Thyroid gland (tissue), 4 donors: ENCODE results near the gene TTC1. TPM values are rescaled to one million over a fixed set of nuclear protein-coding genes. Genes with fewer than 3 reads are reported as not detected.

Experiments
- DNase-seq, 2 donors: peaks; one replicate each; pipeline ENCODE4 v3.0.0-alpha.2; 2019
- H3K27ac ChIP-seq, 3 donors: fragments of 200-600 bp; sonication (generic); 1 replicate in 2 of 3; 2 replicates in 1 of 3; pipeline ENCODE4 v1.5.1; 2016 to 2019; ENCODE audit warnings: mild to moderate bottlenecking in 1 of 3, moderate library complexity in 1 of 3
- H3K27me3 ChIP-seq: fragments of 200-600 bp; sonication (generic); one replicate; pipeline ENCODE4 v1.5.1; 2019
- H3K36me3 ChIP-seq, 2 donors: fragments of 200-600 bp; sonication (generic); one replicate each; pipeline ENCODE4 v1.5.1; 2016 to 2019
- H3K4me1 ChIP-seq, 2 donors: fragments of 200-600 bp; sonication (generic); one replicate each; pipeline ENCODE4 v1.5.1; 2017 to 2019
- H3K4me3 ChIP-seq, 3 donors: fragments of 200-600 bp; sonication (generic); replicated peaks in 1 of 3; 1 replicate in 2 of 3; 2 replicates in 1 of 3; pipeline ENCODE4 v1.5.1; 2016; ENCODE audit warnings: mild to moderate bottlenecking in 1 of 3
- H3K9me3 ChIP-seq: fragments of 200-600 bp; sonication (generic); one replicate; pipeline ENCODE4 v1.5.1; 2017
- POLR2A ChIP-seq, 2 donors: fragments of 450-650 bp; IDR thresholded peaks; one replicate each; pipeline ENCODE4 v1.6.1; 2017; ENCODE audit warnings: antibody characterized with exemption in 2 of 2, mild to moderate bottlenecking in 2 of 2, moderate library complexity in 1 of 2
- WGBS, 2 donors: methylation state at CpG; one replicate each; pipeline ENCODE4 v1.1.5; 2017; 5-methylcytosine and 5-hydroxymethylcytosine counted together
- intact Hi-C: fragments of 100-400 bp; cut with DNase I; formaldehyde crosslinking; loops from one replicate; pipeline ENCODE4 v1.15.1; 2023
- total RNA-seq, 4 donors: library from RNA; depleted of rRNA; stranded (reverse); fragments of >200 nt; gene quantifications; one replicate each; pipeline ENCODE4 v1.2.3, GENCODE V29; 2016
- TF ChIP-seq, protein P1 (sequence below), 6 experiments: fragments of 200-600 bp in 3 of 6; fragments of 450-650 bp in 3 of 6; sonication (generic) in 3 of 6; IDR thresholded peaks; one replicate each; pipeline ENCODE4 v1.5.1; 2016 to 2019; ENCODE audit warnings: antibody characterized with exemption in 6 of 6, mild to moderate bottlenecking in 2 of 6, inconsistent platforms in 1 of 6, moderate library complexity in 1 of 6

TTC1 gene
- total RNA-seq, 4 donors from 2014 or later = 22.3 to 47.1 (median 36.5) TPM

DNA sequence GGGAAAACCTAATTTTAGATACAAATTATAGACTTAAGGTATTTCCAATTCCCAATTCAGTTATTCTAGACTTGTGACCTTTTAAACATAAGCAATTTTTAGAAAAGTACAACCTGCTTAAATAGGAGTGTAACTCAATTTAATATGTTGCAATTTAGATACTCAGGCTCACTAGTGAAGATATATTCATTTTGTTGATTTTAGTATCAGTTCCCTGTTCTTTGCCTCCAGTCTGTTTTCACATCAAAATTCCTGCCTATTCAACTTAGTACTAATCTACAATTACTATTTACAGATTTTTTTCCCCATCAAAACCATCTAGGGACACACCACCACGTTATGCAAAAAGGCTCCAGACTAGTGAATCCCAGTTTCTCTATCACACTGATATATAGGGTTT is 79.9 kb downstream of the TTC1 start:
- TF ChIP-seq POLR2A (IDR thresholded peaks at IDR 0.05) = no peak
- TF ChIP-seq, protein P1, sequence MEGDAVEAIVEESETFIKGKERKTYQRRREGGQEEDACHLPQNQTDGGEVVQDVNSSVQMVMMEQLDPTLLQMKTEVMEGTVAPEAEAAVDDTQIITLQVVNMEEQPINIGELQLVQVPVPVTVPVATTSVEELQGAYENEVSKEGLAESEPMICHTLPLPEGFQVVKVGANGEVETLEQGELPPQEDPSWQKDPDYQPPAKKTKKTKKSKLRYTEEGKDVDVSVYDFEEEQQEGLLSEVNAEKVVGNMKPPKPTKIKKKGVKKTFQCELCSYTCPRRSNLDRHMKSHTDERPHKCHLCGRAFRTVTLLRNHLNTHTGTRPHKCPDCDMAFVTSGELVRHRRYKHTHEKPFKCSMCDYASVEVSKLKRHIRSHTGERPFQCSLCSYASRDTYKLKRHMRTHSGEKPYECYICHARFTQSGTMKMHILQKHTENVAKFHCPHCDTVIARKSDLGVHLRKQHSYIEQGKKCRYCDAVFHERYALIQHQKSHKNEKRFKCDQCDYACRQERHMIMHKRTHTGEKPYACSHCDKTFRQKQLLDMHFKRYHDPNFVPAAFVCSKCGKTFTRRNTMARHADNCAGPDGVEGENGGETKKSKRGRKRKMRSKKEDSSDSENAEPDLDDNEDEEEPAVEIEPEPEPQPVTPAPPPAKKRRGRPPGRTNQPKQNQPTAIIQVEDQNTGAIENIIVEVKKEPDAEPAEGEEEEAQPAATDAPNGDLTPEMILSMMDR (IDR thresholded peaks at IDR 0.05) = no peak
- H3K27me3 ChIP-seq = no peaks in the 10 kb centered on the region
- peaks cover 13 to 16% of the 10 kb centered on the region in 2 donors for H3K36me3 ChIP-seq
- DNase-seq = no peak
- 78 to 82% methylated on average over 1 of the region's 1 CpG for WGBS, 2 donors
- peaks cover 0 to 11% of the 10 kb centered on the region in 2 donors for H3K4me1 ChIP-seq
- no peak overlapping the region for H3K4me3 ChIP-seq
- H3K9me3 ChIP-seq = no peaks in the 10 kb centered on the region
- intact Hi-C loops = no loop called here
- H3K27ac ChIP-seq = no peak overlapping the region

DNA sequence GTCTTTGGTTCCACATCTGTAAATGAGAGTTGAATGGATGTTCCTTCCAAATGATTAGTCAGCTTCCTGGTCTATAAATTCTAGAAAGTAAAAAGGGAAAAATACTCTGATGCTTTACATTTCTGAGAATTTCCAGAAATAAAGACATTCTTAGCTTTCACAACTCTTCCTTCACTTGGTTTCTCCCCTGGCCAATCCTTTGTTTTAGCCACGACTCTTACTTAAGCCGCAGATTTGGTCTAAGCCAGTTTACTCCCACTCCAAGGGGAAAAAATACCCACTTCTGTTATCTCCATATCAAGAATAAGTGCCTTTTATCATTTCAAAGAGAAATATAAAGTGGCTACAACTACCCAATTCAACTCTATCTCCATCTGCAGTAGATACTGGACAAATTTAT is 80.6 kb downstream of the TTC1 start:
- intact Hi-C loops = no loop called here
- H3K9me3 ChIP-seq = no peaks in the 10 kb centered on the region
- peaks cover 0 to 11% of the 10 kb centered on the region in 2 donors for H3K4me1 ChIP-seq
- H3K27me3 ChIP-seq = no peaks in the 10 kb centered on the region
- DNase-seq = no peak
- no peak overlapping the region for H3K27ac ChIP-seq
- H3K36me3 ChIP-seq = peaks cover 13 to 16% of the 10 kb centered on the region in 2 donors
- H3K4me3 ChIP-seq = no peak overlapping the region
- TF ChIP-seq, protein P1 (IDR thresholded peaks at IDR 0.05) = no peak
- no peak for TF ChIP-seq POLR2A (IDR thresholded peaks at IDR 0.05)
- WGBS, 2 donors = 53 to 65% methylated on average over 2 of the region's 2 CpGs

DNA sequence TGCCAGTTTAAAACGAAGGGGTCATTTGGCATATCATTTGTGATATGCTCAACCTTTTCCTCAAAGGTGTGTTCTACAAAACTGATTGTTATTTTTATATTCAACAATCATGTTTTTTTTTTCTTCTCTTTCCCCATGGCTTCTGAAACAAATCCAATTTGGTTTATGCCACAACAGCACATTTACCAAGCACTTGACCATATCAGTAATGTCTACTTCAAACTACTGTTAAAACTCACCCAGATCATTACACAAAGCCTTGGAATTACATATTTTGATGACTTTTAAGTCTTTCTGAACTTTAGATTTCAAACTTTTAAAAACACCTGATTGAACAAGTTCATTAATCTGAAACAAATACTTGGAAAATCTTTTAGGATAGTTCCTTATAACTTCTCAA is 81.1 kb downstream of the TTC1 start:
- H3K4me1 ChIP-seq = peaks cover 0 to 11% of the 10 kb centered on the region in 2 donors
- TF ChIP-seq, protein P1 (IDR thresholded peaks at IDR 0.05) = no peak
- no peak for TF ChIP-seq POLR2A (IDR thresholded peaks at IDR 0.05)
- intact Hi-C loops = no loop called here
- no peaks in the 10 kb centered on the region for H3K9me3 ChIP-seq
- no peak overlapping the region for H3K27ac ChIP-seq
- 71 to 79% methylated on average over 1 of the region's 1 CpG for WGBS, 2 donors
- peaks cover 13 to 16% of the 10 kb centered on the region in 2 donors for H3K36me3 ChIP-seq
- H3K27me3 ChIP-seq = no peaks in the 10 kb centered on the region
- DNase-seq = no peak
- no peak overlapping the region for H3K4me3 ChIP-seq

DNA sequence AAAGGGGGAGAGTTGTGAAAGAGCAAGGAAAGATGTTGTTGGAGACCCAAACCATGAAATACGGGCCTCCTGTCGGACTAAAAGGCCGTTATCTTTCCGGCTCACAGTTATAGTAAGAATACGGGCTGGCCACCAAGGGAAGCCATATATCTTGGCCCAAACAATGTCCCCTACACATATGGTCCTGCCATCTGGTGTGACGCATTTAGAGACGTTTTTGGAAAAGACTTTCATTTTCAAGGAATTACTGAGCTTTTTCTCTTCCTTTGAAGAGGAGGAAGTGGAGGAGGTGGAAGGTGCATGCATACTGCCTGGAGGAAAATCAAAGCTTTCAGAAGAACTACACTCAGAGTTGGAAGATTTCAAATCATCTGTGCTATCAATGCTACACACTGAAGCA is 83.6 kb downstream of the TTC1 start:
- no peaks in the 10 kb centered on the region for H3K9me3 ChIP-seq
- H3K27me3 ChIP-seq = no peaks in the 10 kb centered on the region
- TF ChIP-seq POLR2A (IDR thresholded peaks at IDR 0.05) = no peak
- TF ChIP-seq, protein P1 (IDR thresholded peaks at IDR 0.05) = no peak
- H3K4me3 ChIP-seq = no peak overlapping the region
- peaks cover 13 to 16% of the 10 kb centered on the region in 2 donors for H3K36me3 ChIP-seq
- WGBS, 2 donors = 95 to 96% methylated on average over 7 of the region's 7 CpGs
- H3K27ac ChIP-seq = no peak overlapping the region
- peaks cover 0 to 11% of the 10 kb centered on the region in 2 donors for H3K4me1 ChIP-seq
- intact Hi-C loops = no loop called here
- DNase-seq = no peak

DNA sequence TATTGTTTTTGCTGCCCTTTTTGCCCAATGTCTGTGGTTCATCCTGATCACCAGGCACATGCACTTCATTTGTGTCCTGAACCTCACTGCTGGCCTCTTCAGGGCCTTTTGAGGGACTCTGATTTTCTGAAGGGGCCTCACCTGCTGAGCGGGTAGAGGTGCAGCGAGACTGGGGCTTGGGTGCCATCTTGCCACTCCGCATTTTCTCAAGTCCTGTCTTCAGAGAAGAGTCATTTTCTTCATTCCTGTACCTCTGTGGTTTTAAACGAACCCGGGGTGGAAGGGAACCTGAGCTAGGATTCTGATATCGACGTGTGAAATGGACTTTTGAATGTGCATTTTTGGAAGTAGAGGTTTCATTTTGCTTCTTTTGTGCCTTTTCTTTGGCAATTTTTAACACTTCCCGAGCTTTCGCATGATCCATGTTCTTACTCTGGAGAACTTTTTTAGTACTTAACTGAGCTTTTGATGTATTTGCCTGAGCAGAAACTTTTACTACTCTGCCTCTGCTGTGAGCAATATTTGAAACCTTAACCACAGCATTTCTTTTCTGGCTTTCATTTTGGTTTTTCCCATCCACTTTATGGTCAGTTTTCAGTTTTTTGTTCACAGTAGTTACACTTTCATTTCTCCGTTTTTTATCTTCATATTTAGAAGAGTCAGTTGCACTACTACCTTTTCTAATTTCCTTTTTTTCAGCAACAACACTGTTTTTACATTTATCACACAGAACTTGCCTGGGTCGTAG is 84.2 kb downstream of the TTC1 start:
- Histone ChIP-seq H3K27me3 (no peaks in the 10 kb centered on the region), H3K4me1 (peaks cover 0 to 11% of the 10 kb centered on the region in 2 donors), H3K36me3 (peaks cover 13 to 16% of the 10 kb centered on the region in 2 donors), H3K27ac (no peak overlapping the region), H3K4me3 (no peak overlapping the region), H3K9me3 (no peaks in the 10 kb centered on the region)
- TF ChIP-seq POLR2A (IDR thresholded peaks at IDR 0.05) = no peak
- TF ChIP-seq, protein P1 (IDR thresholded peaks at IDR 0.05) = no peak
- intact Hi-C loops = no loop called here
- no peak for DNase-seq
- 94 to 96% methylated on average over 11 of the region's 11 CpGs for WGBS, 2 donors
